ENCODE measurements around the gene ZNF48.

DNA sequence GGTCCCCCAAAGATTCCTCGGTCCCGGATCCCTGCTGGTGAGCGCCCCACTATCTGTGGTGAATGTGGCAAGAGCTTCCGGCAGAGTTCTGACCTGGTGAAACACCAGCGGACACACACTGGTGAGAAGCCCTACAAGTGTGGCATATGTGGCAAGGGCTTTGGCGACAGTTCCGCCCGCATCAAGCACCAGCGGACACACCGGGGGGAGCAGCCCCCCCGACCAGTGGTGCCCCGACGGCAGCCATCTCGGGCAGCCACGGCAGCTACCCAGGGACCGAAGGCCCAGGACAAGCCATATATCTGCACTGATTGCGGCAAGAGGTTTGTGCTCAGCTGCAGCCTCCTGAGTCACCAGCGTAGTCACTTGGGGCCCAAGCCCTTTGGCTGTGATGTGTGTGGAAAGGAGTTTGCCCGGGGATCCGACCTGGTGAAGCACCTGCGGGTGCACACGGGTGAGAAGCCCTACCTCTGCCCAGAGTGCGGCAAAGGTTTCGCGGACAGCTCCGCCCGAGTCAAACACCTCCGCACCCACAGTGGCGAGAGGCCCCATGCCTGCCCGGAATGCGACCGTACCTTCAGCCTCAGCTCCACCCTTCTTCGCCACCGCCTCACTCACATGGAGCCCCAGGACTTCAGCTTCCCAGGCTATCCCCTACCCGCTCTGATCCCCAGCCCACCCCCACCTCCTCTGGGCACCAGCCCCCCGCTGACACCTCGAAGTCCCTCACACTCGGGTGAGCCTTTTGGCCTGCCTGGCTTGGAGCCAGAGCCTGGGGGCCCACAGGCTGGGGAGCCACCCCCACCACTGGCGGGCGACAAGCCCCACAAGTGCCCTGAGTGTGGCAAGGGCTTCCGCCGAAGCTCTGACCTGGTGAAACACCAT is 2.8 kb downstream of the ZNF48 start:
- TF ChIP-seq EZH2 (IDR thresholded peaks at IDR 0.05; ENCODE audit: borderline replicate concordance, low read length): no peak
- TF ChIP-seq, protein P1, sequence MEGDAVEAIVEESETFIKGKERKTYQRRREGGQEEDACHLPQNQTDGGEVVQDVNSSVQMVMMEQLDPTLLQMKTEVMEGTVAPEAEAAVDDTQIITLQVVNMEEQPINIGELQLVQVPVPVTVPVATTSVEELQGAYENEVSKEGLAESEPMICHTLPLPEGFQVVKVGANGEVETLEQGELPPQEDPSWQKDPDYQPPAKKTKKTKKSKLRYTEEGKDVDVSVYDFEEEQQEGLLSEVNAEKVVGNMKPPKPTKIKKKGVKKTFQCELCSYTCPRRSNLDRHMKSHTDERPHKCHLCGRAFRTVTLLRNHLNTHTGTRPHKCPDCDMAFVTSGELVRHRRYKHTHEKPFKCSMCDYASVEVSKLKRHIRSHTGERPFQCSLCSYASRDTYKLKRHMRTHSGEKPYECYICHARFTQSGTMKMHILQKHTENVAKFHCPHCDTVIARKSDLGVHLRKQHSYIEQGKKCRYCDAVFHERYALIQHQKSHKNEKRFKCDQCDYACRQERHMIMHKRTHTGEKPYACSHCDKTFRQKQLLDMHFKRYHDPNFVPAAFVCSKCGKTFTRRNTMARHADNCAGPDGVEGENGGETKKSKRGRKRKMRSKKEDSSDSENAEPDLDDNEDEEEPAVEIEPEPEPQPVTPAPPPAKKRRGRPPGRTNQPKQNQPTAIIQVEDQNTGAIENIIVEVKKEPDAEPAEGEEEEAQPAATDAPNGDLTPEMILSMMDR (IDR thresholded peaks at IDR 0.05; ENCODE audit: low read length): no peak
